HEK293 (cell line): Measurements from ENCODE around the gene NTMT1.

Experiments
- CTCF ChIA-PET: fragments of 350-600 bp; formaldehyde crosslinking; extraction: SDS; loops from one replicate; lab custom pipeline; 2021; ENCODE audit warnings: antibody characterized with exemption; lab: Yijun Ruan, JAX
- POLR2A ChIA-PET: fragments of 300-600 bp; formaldehyde crosslinking; extraction: SDS; loops from one replicate; lab custom pipeline; 2020; ENCODE audit warnings: antibody characterized with exemption, inconsistent platforms; lab: Yijun Ruan, JAX
- H3K27ac ChIP-seq: fragments of 200-500 bp; sonication (Bioruptor generic); 2 replicates; pipeline ENCODE4 v1.5.1; 2014; ENCODE audit warnings: low read depth, low read length, control low read depth, inconsistent platforms; ENCODE audit errors: extremely low read depth
- H3K36me3 ChIP-seq, 2 experiments: fragments of 200-500 bp in 1 of 2; sonication (Bioruptor generic) in 1 of 2; 1 replicate in 1 of 2; 2 replicates in 1 of 2; pipeline ENCODE4 v1.5.1; 2014 to 2017; ENCODE audit warnings: inconsistent platforms in 2 of 2, low read length in 2 of 2; ENCODE audit not compliant: control insufficient read depth in 2 of 2, insufficient read depth in 1 of 2
- H3K4me1 ChIP-seq: fragments of 200-500 bp; sonication (Bioruptor generic); 2 replicates; pipeline ENCODE4 v1.5.1; 2014; ENCODE audit warnings: mild to moderate bottlenecking, low read length, inconsistent platforms; ENCODE audit not compliant: control insufficient read depth, insufficient read depth
- H3K4me3 ChIP-seq: 2 replicates; pipeline ENCODE4 v1.5.1; 2011; ENCODE audit warnings: low read depth, mild to moderate bottlenecking, control low read depth, low read length, moderate library complexity
- H3K9me3 ChIP-seq: fragments of 200-500 bp; sonication (Bioruptor generic); 2 replicates; pipeline ENCODE4 v1.5.1; 2014; ENCODE audit warnings: low read depth, low read length, inconsistent platforms; ENCODE audit not compliant: control insufficient read depth, insufficient read depth
- GLI2 ChIP-seq: fragments of 450-650 bp; formaldehyde crosslinking; IDR thresholded peaks from 2 replicates; pipeline ENCODE4; 2017; ENCODE audit warnings: missing biosample characterization, missing genetic modification characterization, low read depth, borderline replicate concordance
- HOXD13 ChIP-seq: sonication (generic); formaldehyde crosslinking; IDR thresholded peaks from 2 replicates; pipeline ENCODE4 v1.8.0; 2022; ENCODE audit warnings: missing genetic modification reagents, borderline replicate concordance
- KLF9 ChIP-seq: fragments of 450-650 bp; formaldehyde crosslinking; IDR thresholded peaks from 2 replicates; pipeline ENCODE4 v1.5.1; 2016; ENCODE audit warnings: missing biosample characterization, missing genetic modification characterization, low read depth
- MYNN ChIP-seq: fragments of 450-650 bp; formaldehyde crosslinking; IDR thresholded peaks from 2 replicates; pipeline ENCODE4 v1.5.1; 2016; ENCODE audit warnings: missing biosample characterization, missing genetic modification characterization, borderline replicate concordance
- OSR2 ChIP-seq: fragments of 450-650 bp; formaldehyde crosslinking; IDR thresholded peaks from 2 replicates; pipeline ENCODE4 v1.5.1; 2016; ENCODE audit warnings: missing biosample characterization, missing genetic modification characterization
- ZFP69B ChIP-seq: fragments of 450-650 bp; formaldehyde crosslinking; IDR thresholded peaks from 2 replicates; pipeline ENCODE4 v1.5.1; 2016; ENCODE audit warnings: missing biosample characterization, missing genetic modification characterization
- ZNF155 ChIP-seq: fragments of 450-650 bp; formaldehyde crosslinking; IDR thresholded peaks from 2 replicates; pipeline ENCODE4 v1.5.1; 2016; ENCODE audit warnings: missing biosample characterization, missing genetic modification characterization
- ZNF211 ChIP-seq: fragments of 450-650 bp; formaldehyde crosslinking; IDR thresholded peaks from 2 replicates; pipeline ENCODE4 v1.5.1; 2016; ENCODE audit warnings: low read depth, missing biosample characterization, missing genetic modification characterization
- ZNF223 ChIP-seq: fragments of 450-650 bp; formaldehyde crosslinking; IDR thresholded peaks from 2 replicates; pipeline ENCODE4 v1.5.1; 2016; ENCODE audit warnings: missing biosample characterization, missing genetic modification characterization
- ZNF426 ChIP-seq: fragments of 450-650 bp; formaldehyde crosslinking; IDR thresholded peaks from 2 replicates; pipeline ENCODE4 v1.5.1; 2017; ENCODE audit warnings: missing biosample characterization, missing genetic modification characterization, mild to moderate bottlenecking, inconsistent platforms, moderate library complexity
- ZNF433 ChIP-seq: fragments of 450-650 bp; formaldehyde crosslinking; IDR thresholded peaks from 2 replicates; pipeline ENCODE4 v1.5.1; 2016; ENCODE audit warnings: missing biosample characterization, missing genetic modification characterization, low read depth
- ZNF544 ChIP-seq: fragments of 450-650 bp; formaldehyde crosslinking; IDR thresholded peaks from 2 replicates; pipeline ENCODE4 v1.5.0; 2017; ENCODE audit warnings: missing biosample characterization, missing genetic modification characterization
- ZNF596 ChIP-seq: fragments of 450-650 bp; IDR thresholded peaks from 2 replicates; pipeline ENCODE4 v1.5.0; 2018; ENCODE audit warnings: missing biosample characterization, mild to moderate bottlenecking, missing genetic modification characterization, moderate library complexity
- ZNF660 ChIP-seq: fragments of 450-650 bp; IDR thresholded peaks from 2 replicates; pipeline ENCODE4 v1.5.1; 2018; ENCODE audit warnings: missing biosample characterization, mild to moderate bottlenecking, missing genetic modification characterization
- TF ChIP-seq, protein P1 (sequence below): fragments of 450-650 bp; formaldehyde crosslinking; IDR thresholded peaks from 2 replicates; pipeline ENCODE4 v1.5.1; 2016; ENCODE audit warnings: missing biosample characterization, missing genetic modification characterization
- TF ChIP-seq, protein P2 (sequence below): fragments of 450-650 bp; formaldehyde crosslinking; IDR thresholded peaks from 2 replicates; pipeline ENCODE4 v1.5.1; 2016; ENCODE audit warnings: missing biosample characterization, missing genetic modification characterization
- TF ChIP-seq, protein P3 (sequence below): fragments of 450-650 bp; formaldehyde crosslinking; IDR thresholded peaks from 2 replicates; pipeline ENCODE4 v1.5.1; 2016; ENCODE audit warnings: missing biosample characterization, missing genetic modification characterization
- TF ChIP-seq, protein P4 (sequence below): fragments of 450-650 bp; formaldehyde crosslinking; IDR thresholded peaks from 2 replicates; pipeline ENCODE4 v1.5.1; 2016; ENCODE audit warnings: missing biosample characterization, missing genetic modification characterization, borderline replicate concordance

Gene NTMT1

DNA sequence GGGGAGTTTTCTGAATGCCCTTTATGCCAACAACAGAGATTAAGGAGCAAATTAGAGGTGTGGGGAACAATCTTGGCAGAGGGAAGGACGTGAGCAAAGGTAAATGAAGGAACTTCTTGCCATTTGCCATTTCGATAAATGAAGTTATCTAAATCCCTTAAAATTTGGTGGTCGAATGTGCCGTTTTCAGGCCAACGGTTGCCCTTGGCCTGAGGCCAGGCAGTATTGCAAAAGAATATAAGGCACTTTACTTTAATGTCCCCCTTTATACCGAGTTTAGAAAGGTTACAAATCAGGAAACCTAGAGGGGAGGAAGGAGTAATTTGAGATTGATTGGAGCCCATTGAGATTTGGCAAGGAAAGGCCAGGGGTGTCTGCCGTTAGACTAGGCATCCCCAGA, 31.3 kb upstream of the NTMT1 start:
- H3K4me1 ChIP-seq, result 0 out of 2 replicates have a peak, but pooled peaks cover 3% of the 10 kb centered on the region
- H3K36me3 ChIP-seq, result no peaks in the 10 kb centered on the region
- H3K27ac ChIP-seq, result no peak overlapping the region
- POLR2A ChIA-PET, result no interaction called here
- H3K9me3 ChIP-seq, result no peaks in the 10 kb centered on the region
- no peak overlapping the region for H3K4me3 ChIP-seq
- TF ChIP-seq, protein P1, sequence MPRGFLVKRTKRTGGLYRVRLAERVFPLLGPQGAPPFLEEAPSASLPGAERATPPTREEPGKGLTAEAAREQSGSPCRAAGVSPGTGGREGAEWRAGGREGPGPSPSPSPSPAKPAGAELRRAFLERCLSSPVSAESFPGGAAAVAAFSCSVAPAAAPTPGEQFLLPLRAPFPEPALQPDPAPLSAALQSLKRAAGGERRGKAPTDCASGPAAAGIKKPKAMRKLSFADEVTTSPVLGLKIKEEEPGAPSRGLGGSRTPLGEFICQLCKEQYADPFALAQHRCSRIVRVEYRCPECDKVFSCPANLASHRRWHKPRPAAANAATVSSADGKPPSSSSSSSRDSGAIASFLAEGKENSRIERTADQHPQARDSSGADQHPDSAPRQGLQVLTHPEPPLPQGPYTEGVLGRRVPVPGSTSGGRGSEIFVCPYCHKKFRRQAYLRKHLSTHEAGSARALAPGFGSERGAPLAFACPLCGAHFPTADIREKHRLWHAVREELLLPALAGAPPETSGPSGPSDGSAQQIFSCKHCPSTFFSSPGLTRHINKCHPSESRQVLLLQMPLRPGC, result no peak
- TF ChIP-seq, protein P2, sequence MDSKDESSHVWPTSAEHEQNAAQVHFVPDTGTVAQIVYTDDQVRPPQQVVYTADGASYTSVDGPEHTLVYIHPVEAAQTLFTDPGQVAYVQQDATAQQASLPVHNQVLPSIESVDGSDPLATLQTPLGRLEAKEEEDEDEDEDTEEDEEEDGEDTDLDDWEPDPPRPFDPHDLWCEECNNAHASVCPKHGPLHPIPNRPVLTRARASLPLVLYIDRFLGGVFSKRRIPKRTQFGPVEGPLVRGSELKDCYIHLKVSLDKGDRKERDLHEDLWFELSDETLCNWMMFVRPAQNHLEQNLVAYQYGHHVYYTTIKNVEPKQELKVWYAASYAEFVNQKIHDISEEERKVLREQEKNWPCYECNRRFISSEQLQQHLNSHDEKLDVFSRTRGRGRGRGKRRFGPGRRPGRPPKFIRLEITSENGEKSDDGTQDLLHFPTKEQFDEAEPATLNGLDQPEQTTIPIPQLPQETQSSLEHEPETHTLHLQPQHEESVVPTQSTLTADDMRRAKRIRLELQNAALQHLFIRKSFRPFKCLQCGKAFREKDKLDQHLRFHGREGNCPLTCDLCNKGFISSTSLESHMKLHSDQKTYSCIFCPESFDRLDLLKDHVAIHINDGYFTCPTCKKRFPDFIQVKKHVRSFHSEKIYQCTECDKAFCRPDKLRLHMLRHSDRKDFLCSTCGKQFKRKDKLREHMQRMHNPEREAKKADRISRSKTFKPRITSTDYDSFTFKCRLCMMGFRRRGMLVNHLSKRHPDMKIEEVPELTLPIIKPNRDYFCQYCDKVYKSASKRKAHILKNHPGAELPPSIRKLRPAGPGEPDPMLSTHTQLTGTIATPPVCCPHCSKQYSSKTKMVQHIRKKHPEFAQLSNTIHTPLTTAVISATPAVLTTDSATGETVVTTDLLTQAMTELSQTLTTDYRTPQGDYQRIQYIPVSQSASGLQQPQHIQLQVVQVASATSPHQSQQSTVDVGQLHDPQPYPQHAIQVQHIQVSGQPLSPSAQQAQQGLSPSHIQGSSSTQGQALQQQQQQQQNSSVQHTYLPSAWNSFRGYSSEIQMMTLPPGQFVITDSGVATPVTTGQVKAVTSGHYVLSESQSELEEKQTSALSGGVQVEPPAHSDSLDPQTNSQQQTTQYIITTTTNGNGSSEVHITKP (tag by site-specific recombination), result 0 out of 2 replicates have a peak, but pooled peaks have one; percentile 27
- TF ChIP-seq ZNF660, result no peak
- CTCF ChIA-PET, result no interaction called here

DNA sequence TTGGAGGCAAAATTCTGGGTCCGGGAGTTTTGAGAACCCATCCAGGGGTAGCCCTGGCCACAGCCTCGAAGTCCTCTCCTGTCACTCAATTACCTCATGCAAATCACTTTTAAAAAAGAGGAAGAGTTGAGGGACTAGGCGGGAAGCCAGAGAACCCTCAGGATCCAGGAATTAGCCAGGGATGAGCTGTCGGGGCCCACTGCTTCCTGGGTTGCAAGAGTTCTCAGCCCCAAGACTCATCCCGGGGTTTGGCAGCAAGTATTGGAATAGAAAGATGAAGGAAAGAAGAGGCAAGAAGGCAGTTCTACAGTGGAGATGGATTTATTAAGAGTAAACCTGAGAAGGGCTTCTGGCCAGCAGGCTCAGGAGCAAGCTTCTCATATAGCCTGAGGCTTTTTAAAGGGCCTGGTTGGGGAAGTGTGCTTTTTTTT, 30.6 kb upstream of the NTMT1 start:
- H3K4me1 ChIP-seq, result 0 out of 2 replicates have a peak, but pooled peaks cover 3% of the 10 kb centered on the region
- TF ChIP-seq MYNN (tag by site-specific recombination), result no peak
- no peak for TF ChIP-seq ZNF223 (tag by site-specific recombination)
- peak; percentile 76 for TF ChIP-seq ZFP69B
- peak; percentile 62 for TF ChIP-seq OSR2 (tag by site-specific recombination)
- TF ChIP-seq KLF9, result no peak
- no peak for TF ChIP-seq ZNF211
- no peak for TF ChIP-seq ZNF596 (tag by site-specific recombination)
- TF ChIP-seq, protein P3, sequence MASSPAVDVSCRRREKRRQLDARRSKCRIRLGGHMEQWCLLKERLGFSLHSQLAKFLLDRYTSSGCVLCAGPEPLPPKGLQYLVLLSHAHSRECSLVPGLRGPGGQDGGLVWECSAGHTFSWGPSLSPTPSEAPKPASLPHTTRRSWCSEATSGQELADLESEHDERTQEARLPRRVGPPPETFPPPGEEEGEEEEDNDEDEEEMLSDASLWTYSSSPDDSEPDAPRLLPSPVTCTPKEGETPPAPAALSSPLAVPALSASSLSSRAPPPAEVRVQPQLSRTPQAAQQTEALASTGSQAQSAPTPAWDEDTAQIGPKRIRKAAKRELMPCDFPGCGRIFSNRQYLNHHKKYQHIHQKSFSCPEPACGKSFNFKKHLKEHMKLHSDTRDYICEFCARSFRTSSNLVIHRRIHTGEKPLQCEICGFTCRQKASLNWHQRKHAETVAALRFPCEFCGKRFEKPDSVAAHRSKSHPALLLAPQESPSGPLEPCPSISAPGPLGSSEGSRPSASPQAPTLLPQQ (tag by site-specific recombination), result peak; percentile 75; the same call in 1 of the 2 replicates
- no peaks in the 10 kb centered on the region for H3K9me3 ChIP-seq
- ChIA-PET CTCF (interaction anchor here (0.6 to 1.3 kb wide), 4 partner anchors 8 to 318 kb away, joined by 3 to 4 read pairs (median 4); no protein-coding TSS in a partner anchor), POLR2A (interaction anchor here (0.6 to 1.6 kb wide), 5 partner anchors 10 to 420 kb away, joined by 3 to 6 read pairs (median 4); no protein-coding TSS in a partner anchor)
- H3K27ac ChIP-seq, result no peak overlapping the region
- H3K36me3 ChIP-seq, result no peaks in the 10 kb centered on the region
- H3K4me3 ChIP-seq, result no peak overlapping the region

DNA sequence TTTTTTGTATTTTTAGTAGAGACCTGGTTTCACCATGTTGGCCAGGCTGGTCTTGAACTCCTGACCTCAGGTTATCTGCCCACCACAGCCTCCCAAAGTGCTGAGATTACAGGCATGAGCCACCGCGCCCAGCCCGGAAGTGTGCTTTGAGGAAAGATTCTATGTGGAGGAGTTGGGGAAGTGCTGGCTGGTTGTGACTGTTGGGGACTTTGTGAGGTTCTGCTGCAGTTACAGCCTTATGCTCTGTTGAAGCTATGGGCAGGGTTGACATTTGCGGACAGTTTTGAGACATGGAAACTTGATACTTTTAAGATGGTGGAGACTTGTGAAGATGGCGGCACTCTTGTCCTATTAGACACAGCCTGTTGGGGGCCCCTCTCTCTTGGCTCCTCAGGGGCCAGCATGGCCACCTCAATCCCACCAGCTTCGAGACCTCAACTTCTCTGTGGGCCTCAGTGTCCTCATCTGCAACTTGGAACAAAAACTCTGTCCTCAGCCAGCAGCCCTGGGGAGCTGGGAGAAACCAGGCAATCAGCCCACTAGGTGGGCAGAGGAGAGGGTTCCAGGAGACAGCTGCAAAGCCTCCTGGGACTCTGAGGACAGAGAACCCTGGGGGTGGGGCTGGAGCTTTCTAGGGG, 29.9 kb upstream of the NTMT1 start:
- ChIA-PET POLR2A (interaction anchor here (0.5 to 1.6 kb wide), 5 partner anchors 9 to 421 kb away, joined by 3 to 9 read pairs (median 4); no protein-coding TSS in a partner anchor), CTCF (interaction anchor here (0.6 to 1.3 kb wide), 8 partner anchors 7 to 457 kb away, joined by 3 to 4 read pairs (median 3); no protein-coding TSS in a partner anchor)
- no peaks in the 10 kb centered on the region for H3K36me3 ChIP-seq
- H3K4me1 ChIP-seq, result 0 out of 2 replicates have a peak, but pooled peaks cover 3% of the 10 kb centered on the region
- H3K27ac ChIP-seq, result no peak overlapping the region
- no peaks in the 10 kb centered on the region for H3K9me3 ChIP-seq
- no peak overlapping the region for H3K4me3 ChIP-seq
- no peak for TF ChIP-seq ZNF660
- TF ChIP-seq, protein P4, sequence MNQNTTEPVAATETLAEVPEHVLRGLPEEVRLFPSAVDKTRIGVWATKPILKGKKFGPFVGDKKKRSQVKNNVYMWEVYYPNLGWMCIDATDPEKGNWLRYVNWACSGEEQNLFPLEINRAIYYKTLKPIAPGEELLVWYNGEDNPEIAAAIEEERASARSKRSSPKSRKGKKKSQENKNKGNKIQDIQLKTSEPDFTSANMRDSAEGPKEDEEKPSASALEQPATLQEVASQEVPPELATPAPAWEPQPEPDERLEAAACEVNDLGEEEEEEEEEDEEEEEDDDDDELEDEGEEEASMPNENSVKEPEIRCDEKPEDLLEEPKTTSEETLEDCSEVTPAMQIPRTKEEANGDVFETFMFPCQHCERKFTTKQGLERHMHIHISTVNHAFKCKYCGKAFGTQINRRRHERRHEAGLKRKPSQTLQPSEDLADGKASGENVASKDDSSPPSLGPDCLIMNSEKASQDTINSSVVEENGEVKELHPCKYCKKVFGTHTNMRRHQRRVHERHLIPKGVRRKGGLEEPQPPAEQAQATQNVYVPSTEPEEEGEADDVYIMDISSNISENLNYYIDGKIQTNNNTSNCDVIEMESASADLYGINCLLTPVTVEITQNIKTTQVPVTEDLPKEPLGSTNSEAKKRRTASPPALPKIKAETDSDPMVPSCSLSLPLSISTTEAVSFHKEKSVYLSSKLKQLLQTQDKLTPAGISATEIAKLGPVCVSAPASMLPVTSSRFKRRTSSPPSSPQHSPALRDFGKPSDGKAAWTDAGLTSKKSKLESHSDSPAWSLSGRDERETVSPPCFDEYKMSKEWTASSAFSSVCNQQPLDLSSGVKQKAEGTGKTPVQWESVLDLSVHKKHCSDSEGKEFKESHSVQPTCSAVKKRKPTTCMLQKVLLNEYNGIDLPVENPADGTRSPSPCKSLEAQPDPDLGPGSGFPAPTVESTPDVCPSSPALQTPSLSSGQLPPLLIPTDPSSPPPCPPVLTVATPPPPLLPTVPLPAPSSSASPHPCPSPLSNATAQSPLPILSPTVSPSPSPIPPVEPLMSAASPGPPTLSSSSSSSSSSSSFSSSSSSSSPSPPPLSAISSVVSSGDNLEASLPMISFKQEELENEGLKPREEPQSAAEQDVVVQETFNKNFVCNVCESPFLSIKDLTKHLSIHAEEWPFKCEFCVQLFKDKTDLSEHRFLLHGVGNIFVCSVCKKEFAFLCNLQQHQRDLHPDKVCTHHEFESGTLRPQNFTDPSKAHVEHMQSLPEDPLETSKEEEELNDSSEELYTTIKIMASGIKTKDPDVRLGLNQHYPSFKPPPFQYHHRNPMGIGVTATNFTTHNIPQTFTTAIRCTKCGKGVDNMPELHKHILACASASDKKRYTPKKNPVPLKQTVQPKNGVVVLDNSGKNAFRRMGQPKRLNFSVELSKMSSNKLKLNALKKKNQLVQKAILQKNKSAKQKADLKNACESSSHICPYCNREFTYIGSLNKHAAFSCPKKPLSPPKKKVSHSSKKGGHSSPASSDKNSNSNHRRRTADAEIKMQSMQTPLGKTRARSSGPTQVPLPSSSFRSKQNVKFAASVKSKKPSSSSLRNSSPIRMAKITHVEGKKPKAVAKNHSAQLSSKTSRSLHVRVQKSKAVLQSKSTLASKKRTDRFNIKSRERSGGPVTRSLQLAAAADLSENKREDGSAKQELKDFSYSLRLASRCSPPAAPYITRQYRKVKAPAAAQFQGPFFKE (tag by site-specific recombination), result no peak
- no peak for TF ChIP-seq ZNF426 (tag by site-specific recombination)
- TF ChIP-seq ZNF433, result no peak
- no peak for TF ChIP-seq GLI2
- no peak for TF ChIP-seq HOXD13 (CRISPR knock-in tag)
- no peak for TF ChIP-seq ZNF544 (tag by site-specific recombination)
- TF ChIP-seq ZNF155 (tag by site-specific recombination), result no peak
